Peyer's patch (tissue), 4 donors: Measurements from ENCODE around the gene RNF152. TPM values are rescaled to one million over a fixed set of nuclear protein-coding genes. Genes with fewer than 3 reads are reported as not detected.

ENCODE experiments used
- DNase-seq, 3 donors: peaks; one replicate each; pipeline ENCODE4 v3.0.0-alpha.2; 2017 to 2019
- H3K27ac ChIP-seq, 4 donors: fragments of 200-600 bp; sonication (generic); one replicate each; pipeline ENCODE4 v1.5.1; 2016 to 2019
- H3K27me3 ChIP-seq, 2 donors: fragments of 200-600 bp; sonication (generic); one replicate each; pipeline ENCODE4 v1.5.1; 2019
- H3K36me3 ChIP-seq, 3 donors: fragments of 200-600 bp; sonication (generic); one replicate each; pipeline ENCODE4 v1.5.1; 2016 to 2019
- H3K4me1 ChIP-seq, 4 donors: fragments of 200-600 bp; sonication (generic); one replicate each; pipeline ENCODE4 v1.5.1; 2016 to 2019
- H3K4me3 ChIP-seq, 4 donors: fragments of 200-600 bp; sonication (generic); 1 replicate in 3 of 4; 2 replicates in 1 of 4; pipeline ENCODE4 v1.5.1; 2016 to 2019; ENCODE audit warnings: mild to moderate bottlenecking in 1 of 4
- H3K9me3 ChIP-seq, 4 donors: fragments of 200-600 bp; sonication (generic); one replicate each; pipeline ENCODE4 v1.5.1; 2016 to 2019; ENCODE audit warnings: mild to moderate bottlenecking in 1 of 4
- POLR2A ChIP-seq, 2 donors: fragments of 450-650 bp; IDR thresholded peaks; one replicate each; pipeline ENCODE4 v1.5.1; 2017; ENCODE audit warnings: antibody characterized with exemption in 2 of 2, mild to moderate bottlenecking in 2 of 2, moderate library complexity in 2 of 2
- total RNA-seq, 4 donors: library from RNA; depleted of rRNA; stranded (reverse); fragments of >200 nt; gene quantifications; one replicate each; pipeline ENCODE4 v1.1.0, GENCODE V29; 2016
- TF ChIP-seq, protein P1 (sequence below), 6 experiments: fragments of 450-650 bp in 4 of 6; fragments of 200-600 bp in 2 of 6; sonication (generic) in 1 of 6; IDR thresholded peaks; one replicate each; pipeline ENCODE4 v1.5.1; 2017 to 2019; ENCODE audit warnings: antibody characterized with exemption in 6 of 6, mild to moderate bottlenecking in 3 of 6, moderate library complexity in 1 of 6

The RNF152 gene
- total RNA-seq, 4 donors from 2014 or later, result 17.3 to 185 (median 120) TPM

DNA sequence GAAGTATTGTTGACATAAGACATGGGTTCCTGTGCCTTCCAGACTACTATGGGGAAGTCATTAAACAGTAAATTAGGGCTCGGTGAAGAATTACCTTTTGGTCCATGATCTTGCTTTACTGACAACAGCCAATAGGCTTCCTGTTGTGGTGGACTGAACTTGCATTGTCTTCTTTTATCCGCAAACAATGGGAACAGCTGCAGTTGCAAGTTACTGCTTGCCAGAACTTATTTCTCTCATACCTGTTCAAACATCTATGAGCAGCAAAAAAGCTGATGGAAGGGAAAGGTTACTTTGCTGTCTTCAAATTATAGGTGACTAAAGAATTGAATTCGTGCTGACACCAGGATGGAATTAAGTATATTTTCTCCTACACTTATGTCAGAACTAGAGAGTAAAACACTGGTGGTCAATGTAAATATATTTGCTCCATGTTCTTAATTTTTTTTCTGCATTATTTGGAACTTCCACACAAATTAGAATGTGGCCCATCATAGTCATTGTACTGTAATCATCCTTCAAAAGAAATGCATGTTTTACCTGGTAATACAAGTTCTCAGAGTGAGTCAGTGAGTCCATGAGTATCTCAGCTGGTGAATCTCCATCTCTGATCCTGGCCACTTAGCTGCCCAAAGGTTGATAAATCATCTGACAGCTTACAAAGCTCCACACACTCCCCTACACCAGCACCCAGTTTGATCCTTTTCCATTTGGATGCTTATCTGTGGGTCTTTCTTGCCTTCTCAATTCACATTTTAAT, 37.3 kb upstream of the RNF152 start:
- Histone ChIP-seq H3K9me3 (no peaks in the 10 kb centered on the region), H3K4me1 (no peaks in the 10 kb centered on the region), H3K27ac (no peak overlapping the region), H3K4me3 (no peak overlapping the region), H3K36me3 (no peaks in the 10 kb centered on the region), H3K27me3 (no peaks in the 10 kb centered on the region)
- no peak for DNase-seq
- TF ChIP-seq POLR2A (IDR thresholded peaks at IDR 0.05), result no peak
- TF ChIP-seq, protein P1, sequence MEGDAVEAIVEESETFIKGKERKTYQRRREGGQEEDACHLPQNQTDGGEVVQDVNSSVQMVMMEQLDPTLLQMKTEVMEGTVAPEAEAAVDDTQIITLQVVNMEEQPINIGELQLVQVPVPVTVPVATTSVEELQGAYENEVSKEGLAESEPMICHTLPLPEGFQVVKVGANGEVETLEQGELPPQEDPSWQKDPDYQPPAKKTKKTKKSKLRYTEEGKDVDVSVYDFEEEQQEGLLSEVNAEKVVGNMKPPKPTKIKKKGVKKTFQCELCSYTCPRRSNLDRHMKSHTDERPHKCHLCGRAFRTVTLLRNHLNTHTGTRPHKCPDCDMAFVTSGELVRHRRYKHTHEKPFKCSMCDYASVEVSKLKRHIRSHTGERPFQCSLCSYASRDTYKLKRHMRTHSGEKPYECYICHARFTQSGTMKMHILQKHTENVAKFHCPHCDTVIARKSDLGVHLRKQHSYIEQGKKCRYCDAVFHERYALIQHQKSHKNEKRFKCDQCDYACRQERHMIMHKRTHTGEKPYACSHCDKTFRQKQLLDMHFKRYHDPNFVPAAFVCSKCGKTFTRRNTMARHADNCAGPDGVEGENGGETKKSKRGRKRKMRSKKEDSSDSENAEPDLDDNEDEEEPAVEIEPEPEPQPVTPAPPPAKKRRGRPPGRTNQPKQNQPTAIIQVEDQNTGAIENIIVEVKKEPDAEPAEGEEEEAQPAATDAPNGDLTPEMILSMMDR (IDR thresholded peaks at IDR 0.05), result no peak

DNA sequence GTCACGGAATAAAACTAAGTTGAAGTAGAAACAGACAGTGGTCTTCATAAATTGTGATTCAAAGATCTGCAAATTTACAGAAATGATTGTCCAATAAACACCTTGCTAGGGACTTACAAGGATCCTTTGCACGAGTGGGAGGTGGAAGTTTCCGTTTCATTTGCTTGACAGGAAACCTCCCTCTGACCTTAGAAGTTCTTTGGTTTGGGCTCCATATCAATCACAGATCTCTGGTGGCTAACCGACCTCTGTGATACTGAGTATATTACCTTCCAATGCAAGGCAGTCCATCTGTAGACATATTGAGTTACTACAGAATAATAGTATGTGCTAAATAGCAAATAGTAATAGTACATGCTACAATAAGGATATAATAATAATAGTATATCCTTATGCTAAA, 33.7 kb upstream of the RNF152 start:
- Histone ChIP-seq H3K27ac (no peak overlapping the region), H3K9me3 (no peaks in the 10 kb centered on the region), H3K27me3 (no peaks in the 10 kb centered on the region), H3K4me3 (no peak overlapping the region), H3K36me3 (no peaks in the 10 kb centered on the region), H3K4me1 (no peaks in the 10 kb centered on the region)
- TF ChIP-seq, protein P1 (IDR thresholded peaks at IDR 0.05), result no peak
- no peak for TF ChIP-seq POLR2A (IDR thresholded peaks at IDR 0.05)
- DNase-seq, result no peak

DNA sequence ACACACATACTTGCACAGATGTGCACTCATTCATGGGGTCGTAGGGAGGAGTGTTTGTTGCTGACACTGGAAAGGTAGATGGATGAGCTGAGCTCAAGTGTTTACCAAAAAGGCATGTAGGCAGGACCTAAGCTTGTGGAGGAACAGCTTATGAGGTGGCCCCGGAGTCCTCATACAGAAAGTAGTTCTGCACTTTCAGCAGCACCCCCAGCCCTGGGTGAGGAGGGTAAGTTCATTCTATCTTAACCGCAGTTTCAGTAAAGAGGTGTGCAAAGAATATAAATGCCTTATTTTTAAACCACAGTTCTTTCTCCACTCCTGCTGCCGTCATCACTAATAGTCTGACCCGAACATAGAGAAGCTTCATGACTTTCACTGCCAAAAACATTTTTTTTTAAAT, 31.7 kb upstream of the RNF152 start:
- no peak for DNase-seq
- H3K27me3 ChIP-seq, result no peaks in the 10 kb centered on the region
- H3K36me3 ChIP-seq, result no peaks in the 10 kb centered on the region
- H3K27ac ChIP-seq, result no peak overlapping the region
- no peaks in the 10 kb centered on the region for H3K9me3 ChIP-seq
- TF ChIP-seq, protein P1 (IDR thresholded peaks at IDR 0.05), result no peak
- TF ChIP-seq POLR2A (IDR thresholded peaks at IDR 0.05), result no peak
- no peaks in the 10 kb centered on the region for H3K4me1 ChIP-seq
- no peak overlapping the region for H3K4me3 ChIP-seq

DNA sequence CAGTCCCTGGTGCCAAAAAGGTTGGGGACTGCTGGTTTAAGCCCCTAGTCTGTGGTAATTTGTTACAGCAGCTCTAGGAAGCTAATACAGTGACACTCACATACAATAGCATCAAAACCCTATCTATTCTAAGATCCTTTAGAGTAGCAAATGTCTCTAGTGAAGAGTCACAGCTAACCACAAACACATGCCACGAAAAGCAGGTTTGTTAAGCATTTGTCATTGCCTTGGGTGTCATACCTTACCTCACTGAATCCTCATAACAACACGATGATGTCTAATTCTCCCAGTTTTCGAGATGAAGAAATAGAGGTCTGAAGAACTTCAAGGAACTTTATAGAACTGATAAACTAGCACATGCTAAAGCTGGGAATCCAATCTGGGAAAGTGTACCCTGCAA, 29.6 kb upstream of the RNF152 start:
- Histone ChIP-seq H3K4me1 (no peaks in the 10 kb centered on the region), H3K9me3 (no peaks in the 10 kb centered on the region), H3K27ac (no peak overlapping the region), H3K27me3 (no peaks in the 10 kb centered on the region), H3K36me3 (no peaks in the 10 kb centered on the region), H3K4me3 (no peak overlapping the region)
- no peak for TF ChIP-seq POLR2A (IDR thresholded peaks at IDR 0.05)
- TF ChIP-seq, protein P1 (IDR thresholded peaks at IDR 0.05), result no peak
- no peak for DNase-seq

DNA sequence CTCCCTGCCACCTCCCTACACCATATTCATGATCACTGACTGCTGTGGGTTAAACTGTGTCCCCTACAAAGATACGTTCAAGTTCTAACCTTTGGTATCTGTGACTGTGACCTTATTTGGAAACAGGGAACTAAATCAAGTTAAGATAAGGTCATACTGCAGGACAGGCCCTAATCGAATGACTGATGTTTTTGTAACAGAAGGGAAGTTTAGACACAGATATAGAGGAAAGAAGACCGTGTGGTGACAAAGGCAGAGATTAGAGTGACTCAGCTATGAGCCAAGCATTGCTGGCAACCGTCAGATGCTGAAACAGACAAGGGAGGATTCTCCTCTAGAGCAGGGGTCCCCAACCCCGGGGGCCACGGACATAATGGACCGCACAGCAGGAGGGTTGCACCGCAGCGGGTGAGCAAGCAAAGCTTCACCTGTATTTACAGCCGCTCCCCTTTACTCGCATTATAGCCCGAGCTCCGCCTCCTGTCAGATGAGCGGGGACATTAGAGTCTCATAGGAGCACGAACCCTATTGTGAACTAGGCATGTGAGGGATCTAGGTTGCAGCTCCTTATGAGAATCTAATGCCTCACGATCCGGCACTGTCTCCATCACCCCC, 28.9 kb upstream of the RNF152 start:
- no peak for DNase-seq
- H3K4me1 ChIP-seq, result no peaks in the 10 kb centered on the region
- no peaks in the 10 kb centered on the region for H3K27me3 ChIP-seq
- no peak overlapping the region for H3K27ac ChIP-seq
- TF ChIP-seq, protein P1 (IDR thresholded peaks at IDR 0.05), result no peak
- no peak for TF ChIP-seq POLR2A (IDR thresholded peaks at IDR 0.05)
- H3K36me3 ChIP-seq, result no peaks in the 10 kb centered on the region
- no peak overlapping the region for H3K4me3 ChIP-seq
- H3K9me3 ChIP-seq, result no peaks in the 10 kb centered on the region
